COR-L47 (cell line): Measurements from ENCODE around the gene HSPG2.

ENCODE experiments used
- DNase-seq: peaks from one replicate; lab custom pipeline; 2025; lab: John Stamatoyannopoulos, UW

Gene HSPG2

GRCh38 chr1:21879928-21880618 lies 57.0 kb downstream of the HSPG2 start:
- DNase-seq: no peak

- DNase-seq: no peak
These were observed 58.2 kb downstream of the HSPG2 start for GRCh38 chr1:21878840-21879478.

- no peak for DNase-seq
These were observed 58.9 kb downstream of the HSPG2 start for GRCh38 chr1:21878009-21878773.

DNA sequence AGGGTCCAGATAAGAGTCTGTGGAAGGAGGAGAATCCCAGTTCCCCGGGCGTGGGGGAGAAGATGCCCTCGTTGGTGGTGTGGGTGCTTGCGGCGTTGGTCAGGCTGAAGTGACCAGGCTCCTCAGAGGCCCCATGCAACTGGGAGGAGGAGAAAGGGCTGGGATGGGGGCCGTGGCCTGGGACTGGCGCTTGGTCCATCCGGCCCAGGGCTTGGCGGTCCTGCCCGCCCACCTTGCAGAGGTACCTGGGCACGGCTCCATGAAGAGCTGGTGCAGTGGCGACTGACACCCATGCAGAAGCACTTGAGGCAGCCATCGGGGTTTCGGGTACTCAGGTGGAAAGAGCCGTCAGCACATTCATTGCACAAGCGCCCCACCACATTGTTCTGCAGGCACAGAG lies 60.8 kb downstream of the HSPG2 start:
- no peak for DNase-seq

DNA sequence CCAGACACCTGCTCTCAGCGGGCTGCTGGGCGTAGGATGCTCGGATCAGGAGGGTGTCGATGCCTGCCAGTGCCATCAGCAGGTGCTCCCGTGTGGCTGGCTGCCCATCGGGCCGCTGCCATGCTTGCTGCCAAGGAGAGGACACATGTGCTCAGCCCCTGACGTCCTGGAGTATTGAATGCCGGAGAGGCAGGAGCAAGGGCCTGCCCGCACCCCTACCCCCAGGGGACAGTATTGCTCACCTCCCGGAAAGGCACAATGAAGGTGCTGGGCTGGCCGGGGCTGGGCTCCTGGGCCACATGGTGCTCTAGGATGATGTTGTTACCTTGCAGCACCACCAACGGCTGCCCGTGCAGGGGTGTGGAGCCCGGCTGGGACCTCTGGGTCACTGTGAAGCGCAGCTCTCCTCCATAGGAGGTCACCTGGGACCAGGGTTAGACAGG lies 61.5 kb downstream of the HSPG2 start:
- DNase-seq: peak; percentile 86

DNA sequence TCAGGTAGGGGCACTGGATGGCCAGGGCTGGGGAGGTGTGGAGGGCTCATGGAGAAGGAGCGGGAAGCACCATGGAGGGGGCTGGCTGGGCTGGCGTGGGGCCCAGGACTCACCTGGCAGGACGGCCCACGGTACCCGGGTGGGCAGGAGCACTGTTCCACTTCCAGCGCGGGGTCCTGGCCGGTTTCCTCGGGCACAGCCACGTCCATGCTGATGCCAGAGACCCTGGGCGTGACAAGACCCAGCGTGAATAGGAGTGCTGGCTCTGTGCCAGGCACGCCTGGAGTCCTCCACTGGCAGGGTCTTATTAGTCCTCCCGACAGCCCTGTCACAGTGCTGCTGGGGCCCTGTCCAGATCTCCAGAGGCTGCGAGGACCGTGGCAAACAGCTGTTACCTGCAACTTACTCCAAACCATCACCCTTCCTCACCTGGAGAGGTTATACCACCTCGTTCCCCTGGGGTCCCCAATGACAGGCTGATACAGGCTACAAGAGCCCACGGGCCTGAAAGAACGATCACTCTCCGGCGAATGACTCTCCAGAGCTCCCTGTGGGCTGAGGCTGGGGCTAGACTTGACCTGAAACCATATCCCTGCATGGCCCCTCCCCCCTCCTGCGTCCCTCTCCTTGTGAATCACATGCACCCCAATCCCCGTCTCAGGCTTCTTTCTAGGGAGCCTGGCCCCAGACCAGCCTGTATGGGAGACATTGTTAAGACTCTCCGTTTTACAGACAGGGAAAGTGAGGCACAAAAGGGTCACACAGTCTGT lies 62.1 kb downstream of the HSPG2 start:
- peak; percentile 81 for DNase-seq

GRCh38 chr1:21874328-21874727 lies 62.8 kb downstream of the HSPG2 start:
- peak; percentile 54 for DNase-seq

DNA sequence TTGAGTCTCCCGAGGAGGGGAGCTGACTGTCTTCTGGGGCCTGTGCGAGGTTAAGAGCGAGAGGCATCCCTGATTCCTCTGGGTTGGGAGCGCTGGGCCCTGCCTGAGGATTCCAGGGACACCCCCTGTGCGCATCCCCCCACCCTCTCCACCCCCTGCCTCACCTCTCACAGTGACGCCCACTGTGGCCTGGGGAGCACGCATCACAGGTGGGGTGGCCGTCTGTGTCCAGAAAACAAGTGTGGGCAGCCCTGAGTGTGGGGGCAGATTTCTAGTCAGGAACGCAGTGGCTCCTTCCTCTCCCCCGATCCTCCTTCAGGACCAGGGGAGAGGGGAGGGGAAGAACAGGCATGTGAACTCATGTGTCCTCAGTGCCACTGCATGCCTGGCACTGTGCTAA lies 63.3 kb downstream of the HSPG2 start:
- DNase-seq: no peak

- no peak for DNase-seq
These were observed 63.9 kb downstream of the HSPG2 start for GRCh38 chr1:21873174-21873573.

DNA sequence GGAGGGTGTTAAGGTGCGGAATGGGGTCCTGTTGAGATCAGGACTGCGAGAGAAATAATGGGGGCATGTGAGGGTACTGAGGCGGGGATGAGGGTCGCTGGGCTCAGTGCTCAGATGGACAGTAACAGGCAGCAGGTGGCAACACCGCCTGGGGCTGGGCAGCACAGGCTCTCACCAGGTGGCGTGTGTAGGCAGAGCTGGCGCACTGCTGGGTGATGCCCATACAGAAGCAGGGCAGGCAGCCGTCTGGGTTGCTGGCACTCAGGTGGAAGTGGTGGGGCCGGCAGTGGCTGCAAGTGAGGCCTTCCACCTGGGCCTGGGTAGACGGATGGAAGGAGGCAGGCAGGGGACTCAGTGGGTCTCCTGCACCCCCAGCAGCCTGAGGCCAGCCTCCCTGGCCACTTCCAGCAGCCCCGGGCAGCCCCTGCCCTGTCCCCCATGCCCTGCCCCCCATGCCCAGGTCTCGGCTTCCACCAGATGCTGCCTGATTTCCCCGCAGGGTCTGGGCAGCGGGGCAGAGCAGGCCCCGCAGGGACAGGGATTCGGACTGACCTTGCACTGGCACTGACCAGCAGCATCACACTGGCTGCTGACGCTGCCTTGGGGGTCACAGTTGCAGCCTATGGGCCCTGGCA lies 64.5 kb downstream of the HSPG2 start:
- peak; percentile 49 for DNase-seq

DNA sequence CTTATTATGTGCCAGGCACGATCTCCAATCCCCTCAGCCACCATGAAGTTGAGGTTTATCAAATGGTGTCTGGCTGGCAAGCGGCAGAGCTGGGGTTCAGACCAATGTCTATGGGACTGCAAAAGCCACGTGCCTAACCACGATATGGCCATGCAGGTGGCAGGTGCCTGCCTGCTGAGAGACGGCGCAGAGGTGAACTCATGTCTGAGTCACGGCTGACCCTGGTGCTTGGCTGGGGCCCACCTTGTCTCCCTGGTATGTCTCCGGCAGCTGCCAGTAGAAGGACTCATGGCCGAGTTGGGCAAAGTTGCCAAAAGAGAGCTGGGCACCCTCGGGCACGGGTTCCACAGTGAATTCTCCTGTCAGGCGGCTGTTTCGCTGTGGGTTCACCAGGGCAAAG lies 65.2 kb downstream of the HSPG2 start:
- DNase-seq: no peak

- no peak for DNase-seq
These were observed 66.5 kb downstream of the HSPG2 start for GRCh38 chr1:21870611-21871010.

GRCh38 chr1:21869620-21870121 lies 67.4 kb downstream of the HSPG2 start:
- DNase-seq: peak; percentile 69

DNA sequence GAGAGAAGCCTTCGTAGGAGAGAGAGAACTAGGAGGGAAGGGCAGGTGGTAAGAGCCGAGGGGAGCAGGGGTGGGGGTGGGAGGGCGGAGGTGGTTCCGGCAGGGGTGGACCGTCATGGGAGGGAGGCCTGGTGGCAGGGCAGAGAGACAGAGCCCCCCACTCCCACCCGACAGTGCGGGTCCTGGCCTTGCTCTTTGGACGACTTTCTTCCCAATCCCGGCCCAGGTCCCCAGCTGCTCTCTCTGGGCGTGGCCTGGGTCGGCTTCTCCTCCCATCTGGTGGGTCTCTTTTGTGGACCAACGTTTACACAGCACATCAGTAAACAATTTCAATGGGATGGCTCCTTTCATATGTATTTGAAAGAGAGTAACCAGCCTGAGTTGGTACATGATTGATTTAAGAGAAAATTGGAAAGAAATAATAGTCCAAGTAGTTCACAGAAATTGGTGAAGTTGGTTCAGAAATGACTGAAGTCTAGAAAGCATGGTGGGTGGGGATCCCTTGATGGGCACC lies 68.1 kb downstream of the HSPG2 start:
- peak; percentile 34 for DNase-seq

- no peak for DNase-seq
These were observed 68.6 kb downstream of the HSPG2 start for GRCh38 chr1:21868482-21868881.

GRCh38 chr1:21867451-21867996 lies 69.6 kb downstream of the HSPG2 start:
- DNase-seq: no peak

DNA sequence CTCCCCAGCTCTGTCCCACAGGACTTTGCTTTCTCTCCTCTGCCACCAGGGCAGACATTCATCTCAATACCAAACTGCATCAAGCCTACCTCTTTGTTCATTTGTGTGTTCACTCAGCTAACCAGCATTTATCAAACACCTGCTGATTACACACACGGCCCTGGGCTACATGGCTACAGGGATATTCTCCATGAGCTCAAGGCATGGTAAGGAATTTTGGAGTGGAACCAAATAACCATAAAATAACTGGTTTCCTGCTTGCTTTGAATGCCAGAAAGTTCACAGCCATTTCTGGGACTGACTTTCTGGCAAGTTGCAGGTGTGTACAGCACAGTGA lies 70.4 kb downstream of the HSPG2 start:
- no peak for DNase-seq

GRCh38 chr1:21865943-21866706 lies 71.0 kb downstream of the HSPG2 start:
- peak; percentile 52 for DNase-seq

DNA sequence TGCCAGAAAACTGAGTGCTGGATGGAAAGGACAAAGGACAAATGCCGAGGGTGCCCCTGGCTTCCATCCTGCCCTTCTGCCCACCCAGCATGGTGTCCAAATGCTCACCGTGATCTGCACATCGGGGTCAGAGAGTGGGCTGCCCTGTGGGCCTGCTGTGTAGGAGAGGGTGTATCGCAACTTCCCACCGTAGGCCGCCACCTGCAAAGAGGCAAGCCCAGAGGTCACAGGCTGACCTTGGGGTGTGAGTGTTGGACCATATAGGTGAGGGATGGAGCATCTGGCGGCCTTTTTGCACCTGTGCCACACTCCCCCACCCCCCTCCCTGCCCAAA lies 71.5 kb downstream of the HSPG2 start:
- no peak for DNase-seq

GRCh38 chr1:21864730-21865129 lies 72.4 kb downstream of the HSPG2 start:
- DNase-seq: no peak

DNA sequence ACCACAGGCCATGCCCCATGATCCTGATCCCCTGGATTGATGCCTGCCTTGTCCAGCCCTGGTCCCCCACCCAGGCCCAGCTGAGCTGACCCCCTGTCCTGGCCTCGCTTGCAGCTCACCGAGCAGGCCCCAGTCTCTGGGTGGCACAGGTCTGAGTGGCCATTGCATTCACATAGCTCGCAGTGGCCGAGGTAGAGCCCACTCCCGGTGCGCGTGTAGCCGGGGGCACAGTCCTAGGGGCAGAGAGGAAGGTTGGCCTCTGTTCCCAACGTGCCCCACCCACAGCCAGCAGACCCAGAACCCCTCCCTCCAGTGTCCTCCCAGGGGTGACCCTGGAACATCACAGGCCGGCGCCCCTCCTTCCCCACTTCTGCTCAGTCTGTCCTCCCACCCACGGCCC lies 73.1 kb downstream of the HSPG2 start:
- no peak for DNase-seq
